A673 (cell line): ENCODE measurements around the gene MAGEF1. TPM values are rescaled to one million over a fixed set of nuclear protein-coding genes. Genes with fewer than 3 reads are reported as not detected.

Source experiments
- BruUV-seq: library from RNA; stranded (reverse); fragments of 400-500 nt; replicated peaks from 2 replicates; lab custom pipeline; 2021; lab: Mats Ljungman, UMichigan
- CTCF ChIA-PET: fragments of 300-600 bp; sonication (Branson Sonifier 250); formaldehyde crosslinking; loops from one replicate; lab custom pipeline; 2022; ENCODE audit warnings: antibody characterized with exemption; lab: Charles Lee
- POLR2A ChIA-PET: fragments of 300-600 bp; sonication (Branson Sonifier 250); formaldehyde crosslinking; loops from one replicate; lab custom pipeline; 2022; ENCODE audit warnings: antibody characterized with exemption; ENCODE audit not compliant: low non-redundant PET; lab: Charles Lee
- DNase-seq: peaks from one replicate; pipeline ENCODE4 v3.0.0-alpha.2; 2015; ENCODE audit warnings: low spot score
- H3K27ac ChIP-seq: fragments of 200-600 bp; sonication (generic); 2 replicates; pipeline ENCODE4 v1.5.1; 2016; ENCODE audit warnings: mixed run types, low read depth, mild to moderate bottlenecking, mixed read lengths, antibody characterized with exemption, low read length; ENCODE audit not compliant: poor library complexity, severe bottlenecking
- H3K27me3 ChIP-seq: fragments of 200-600 bp; sonication (generic); replicated peaks from 2 replicates; pipeline ENCODE4 v1.6.1; 2017; ENCODE audit warnings: mixed run types, low read depth, mild to moderate bottlenecking, mixed read lengths, antibody characterized with exemption, low read length; ENCODE audit not compliant: insufficient read depth, poor library complexity
- H3K36me3 ChIP-seq: fragments of 200-600 bp; sonication (generic); 2 replicates; pipeline ENCODE4 v1.6.1; 2016; ENCODE audit warnings: mixed run types, mild to moderate bottlenecking, mixed read lengths, antibody characterized with exemption, low read length; ENCODE audit not compliant: insufficient read depth, poor library complexity, severe bottlenecking
- H3K4me1 ChIP-seq: fragments of 200-600 bp; sonication (generic); 2 replicates; pipeline ENCODE4 v1.6.1; 2017; ENCODE audit warnings: mixed run types, mild to moderate bottlenecking, mixed read lengths, antibody characterized with exemption, low read length; ENCODE audit not compliant: insufficient read depth, poor library complexity, severe bottlenecking
- H3K4me3 ChIP-seq: fragments of 200-600 bp; sonication (generic); 2 replicates; pipeline ENCODE4 v1.5.1; 2016; ENCODE audit warnings: low read depth, mixed run types, mild to moderate bottlenecking, mixed read lengths, low read length; ENCODE audit not compliant: poor library complexity, severe bottlenecking
- H3K9me3 ChIP-seq: fragments of 200-600 bp; sonication (generic); 2 replicates; pipeline ENCODE4 v1.6.1; 2016; ENCODE audit warnings: mixed run types, low read depth, mild to moderate bottlenecking, mixed read lengths, antibody characterized with exemption, low read length; ENCODE audit not compliant: poor library complexity, severe bottlenecking
- CTCF ChIP-seq: fragments of 300-800, 200-600 bp; sonication (generic); conservative IDR thresholded peaks from 2 replicates; pipeline ENCODE4 v1.5.1; 2017; ENCODE audit warnings: low read depth, mild to moderate bottlenecking, antibody characterized with exemption, low read length, moderate library complexity, mixed read lengths
- EZH2 ChIP-seq: fragments of 200-600 bp; sonication (generic); IDR thresholded peaks from 2 replicates; pipeline ENCODE4 v1.6.1; 2017; ENCODE audit warnings: borderline replicate concordance, low read depth, mild to moderate bottlenecking, mixed read lengths, antibody characterized with exemption, low read length; ENCODE audit not compliant: poor library complexity, severe bottlenecking
- intact Hi-C: fragments of 100-400 bp; cut with micrococcal nuclease; formaldehyde crosslinking; loops from one replicate; pipeline ENCODE4 v1.10.0; 2022; ENCODE audit not compliant: unreplicated experiment
- total RNA-seq: library from RNA; stranded (reverse); gene quantifications from 2 replicates; pipeline ENCODE4 v1.2.3, GENCODE V29; 2021

Gene MAGEF1
- total RNA-seq, 1 experiment from 2014 or later = 47.6 TPM

GRCh38 chr3:184733971-184734608 lies 22.2 kb upstream of the MAGEF1 start:
- Histone ChIP-seq H3K4me1 (peaks cover 8% of the 10 kb centered on the region), H3K36me3 (no peaks in the 10 kb centered on the region), H3K27ac (no peak overlapping the region), H3K27me3 (no peaks in the 10 kb centered on the region), H3K9me3 (no peaks in the 10 kb centered on the region), H3K4me3 (no peak overlapping the region)
- TF ChIP-seq EZH2 (no peak), CTCF (no peak)
- BruUV-seq = no TSS peak
- CTCF ChIA-PET = no interaction called here
- no peak for DNase-seq
- POLR2A ChIA-PET = no interaction called here
- intact Hi-C loops = no loop called here

GRCh38 chr3:184733181-184733580 lies 21.3 kb upstream of the MAGEF1 start:
- no peak overlapping the region for H3K4me3 ChIP-seq
- H3K36me3 ChIP-seq = no peaks in the 10 kb centered on the region
- POLR2A ChIA-PET = no interaction called here
- H3K4me1 ChIP-seq = peaks cover 5% of the 10 kb centered on the region
- no peaks in the 10 kb centered on the region for H3K9me3 ChIP-seq
- CTCF ChIA-PET = no interaction called here
- no peak for TF ChIP-seq CTCF
- no peak for TF ChIP-seq EZH2
- H3K27ac ChIP-seq = no peak overlapping the region
- intact Hi-C loops = no loop called here
- BruUV-seq = no TSS peak
- DNase-seq = no peak
- no peaks in the 10 kb centered on the region for H3K27me3 ChIP-seq

- Histone ChIP-seq H3K36me3 (no peaks in the 10 kb centered on the region), H3K9me3 (no peaks in the 10 kb centered on the region), H3K4me1 (no peaks in the 10 kb centered on the region), H3K27ac (no peak overlapping the region), H3K4me3 (no peak overlapping the region), H3K27me3 (no peaks in the 10 kb centered on the region)
- DNase-seq = no peak
- ChIA-PET POLR2A (interaction anchor here (0.6 kb wide), 1 partner anchor 478 kb away, joined by 3 read pairs; no protein-coding TSS in a partner anchor), CTCF (no interaction called here)
- TF ChIP-seq CTCF = no peak
- no peak for TF ChIP-seq EZH2
- intact Hi-C loops = no loop called here
- BruUV-seq = no TSS peak
These were observed 20.1 kb upstream of the MAGEF1 start for GRCh38 chr3:184731786-184732537.
